HepG2 (cell line): ENCODE data around the gene KIAA2012. TPM values are rescaled to one million over a fixed set of nuclear protein-coding genes. Genes with fewer than 3 reads are reported as not detected.

Experiments used
- ATAC-seq: fragments of 200-7000 bp; cut with Tn5 transposase; 3 replicates; pipeline ENCODE4 v1.9.1; 2020; ENCODE audit warnings: mild to moderate bottlenecking, moderate library complexity
- BruUV-seq: library from RNA; stranded (reverse); fragments of 400-500 nt; replicated peaks from 2 replicates; lab custom pipeline; 2021; lab: Mats Ljungman, UMichigan
- CTCF ChIA-PET: fragments of 300-600 bp; formaldehyde crosslinking; extraction: SDS; loops from one replicate; lab custom pipeline; 2021; ENCODE audit warnings: low total read pairs, inconsistent platforms, low intra/inter-chr PET ratio; lab: Yijun Ruan, JAX
- POLR2A ChIA-PET: fragments of 350-600 bp; sonication (Branson Sonifier 250); formaldehyde crosslinking; loops from one replicate; lab custom pipeline; 2020; ENCODE audit warnings: antibody characterized with exemption, inconsistent platforms; lab: Yijun Ruan, JAX
- DNase-seq: peaks from one replicate; pipeline ENCODE4 v3.0.0-alpha.2; 2015; ENCODE audit warnings: low spot score
- FAIRE-seq: peaks from 3 replicates; lab custom pipeline; 2011; peaks lifted over from hg19 to GRCh38; lab: Jason Lieb, UNC
- H2AFZ ChIP-seq: one replicate; pipeline ENCODE4 v1.6.1; 2011; ENCODE audit warnings: low read length, inconsistent platforms
- H3K27ac ChIP-seq: fragments of 300-600 bp; 3 replicates; pipeline ENCODE4 v1.8.0; 2011; ENCODE audit warnings: mixed run types, mild to moderate bottlenecking, mixed read lengths, low read length, inconsistent platforms; ENCODE audit not compliant: insufficient read depth; ENCODE audit errors: extremely low read length
- H3K27me3 ChIP-seq, 2 experiments: fragments of 200-600 bp in 1 of 2; 2 replicates in 1 of 2; 3 replicates in 1 of 2; pipeline versions ENCODE4 v1.6.0 to v1.8.0; 2011; ENCODE audit warnings: low read length in 2 of 2, mild to moderate bottlenecking in 2 of 2, moderate library complexity in 2 of 2, inconsistent platforms in 1 of 2; ENCODE audit not compliant: insufficient read depth in 2 of 2, control insufficient read depth in 1 of 2
- H3K36me3 ChIP-seq, 2 experiments: fragments of 200-600 bp in 1 of 2; replicated peaks in 1 of 2; 2 replicates in 1 of 2; 3 replicates in 1 of 2; pipeline versions ENCODE4 v1.5.1 to v1.8.0; 2011; ENCODE audit warnings: low read length in 2 of 2, inconsistent platforms in 1 of 2; ENCODE audit not compliant: insufficient read depth in 2 of 2, control insufficient read depth in 1 of 2
- H3K4me1 ChIP-seq: 2 replicates; pipeline ENCODE4 v1.5.1; 2012; ENCODE audit warnings: low read length, inconsistent platforms; ENCODE audit not compliant: insufficient read depth
- H3K4me2 ChIP-seq: 2 replicates; pipeline ENCODE4 v1.6.0; 2011; ENCODE audit warnings: low read depth, low read length, inconsistent platforms
- H3K4me3 ChIP-seq, 3 experiments: fragments of 200-600 bp in 1 of 3; sonication (generic), shearing (Covaris generic) in 1 of 3; replicated peaks in 1 of 3; 2 replicates each; pipeline ENCODE4 v1.5.1; 2011 to 2016; ENCODE audit warnings: low read length in 3 of 3, inconsistent platforms in 2 of 3, low read depth in 2 of 3, mild to moderate bottlenecking in 2 of 3, control low read depth in 1 of 3, mixed read lengths in 1 of 3; ENCODE audit not compliant: insufficient read depth in 1 of 3
- H3K79me2 ChIP-seq: one replicate; pipeline ENCODE4 v1.6.1; 2011; ENCODE audit warnings: low read length, inconsistent platforms; ENCODE audit not compliant: insufficient read depth
- H3K9ac ChIP-seq: 2 replicates; pipeline ENCODE4 v1.6.0; 2011; ENCODE audit warnings: mild to moderate bottlenecking, low read depth, low read length, inconsistent platforms; ENCODE audit not compliant: insufficient read depth
- H3K9me3 ChIP-seq: 2 replicates; pipeline ENCODE4 v1.5.1; 2012; ENCODE audit warnings: mild to moderate bottlenecking, low read length
- H4K20me1 ChIP-seq: 2 replicates; pipeline ENCODE4 v1.6.0; 2011; ENCODE audit warnings: inconsistent platforms, mild to moderate bottlenecking, low read length, moderate library complexity; ENCODE audit not compliant: insufficient read depth
- HBP1 ChIP-seq: IDR thresholded peaks from 2 replicates; pipeline ENCODE4 v1.6.1; 2016; ENCODE audit warnings: low read depth, control low read depth
- KAT7 ChIP-seq: IDR thresholded peaks from 2 replicates; pipeline ENCODE4 v1.6.1; 2018; ENCODE audit warnings: borderline replicate concordance, missing compliant biosample characterization
- KLF11 ChIP-seq: IDR thresholded peaks from 2 replicates; pipeline ENCODE4 v1.6.1; 2016; ENCODE audit warnings: missing compliant biosample characterization
- MIER3 ChIP-seq: IDR thresholded peaks from 2 replicates; pipeline ENCODE4 v1.6.1; 2016; ENCODE audit warnings: missing compliant biosample characterization, borderline replicate concordance
- NCOA1 ChIP-seq: sonication (generic); formaldehyde crosslinking; IDR thresholded peaks from 2 replicates; pipeline ENCODE4 v1.9.0; 2021; ENCODE audit warnings: missing genetic modification reagents
- NR1H2 ChIP-seq: sonication (generic); formaldehyde crosslinking; IDR thresholded peaks from 2 replicates; pipeline ENCODE4 v1.8.1; 2022; ENCODE audit warnings: low read depth, missing genetic modification reagents, borderline replicate concordance
- PAX8 ChIP-seq: sonication (generic); formaldehyde crosslinking; IDR thresholded peaks from 2 replicates; pipeline ENCODE4 v1.8.0; 2022; ENCODE audit warnings: mild to moderate bottlenecking, missing genetic modification reagents, borderline replicate concordance
- TEAD2 ChIP-seq: sonication (generic); formaldehyde crosslinking; IDR thresholded peaks from 2 replicates; pipeline ENCODE4 v1.9.0; 2021; ENCODE audit warnings: missing genetic modification reagents
- ZNF543 ChIP-seq: sonication (generic); formaldehyde crosslinking; IDR thresholded peaks from 2 replicates; pipeline ENCODE4 v1.4.0; 2020; ENCODE audit warnings: mild to moderate bottlenecking, missing genetic modification reagents
- WGBS: methylation state at CpG from one replicate; pipeline ENCODE4 v1.1.6; 2017; ENCODE audit warnings: low lambda C conversion rate; 5-methylcytosine and 5-hydroxymethylcytosine counted together
- in situ Hi-C: cut with HindIII; loops from 2 replicates; pipeline ENCODE4 v1.10.0; 2017; ENCODE audit warnings: low pct_unique_long_range_greater_than_20kb; ENCODE audit not compliant: extremely low pct_ligation_motif_present
- intact Hi-C: fragments of 100-400 bp; cut with micrococcal nuclease; formaldehyde crosslinking; loops from one replicate; pipeline ENCODE4 v1.10.0; 2022; ENCODE audit not compliant: unreplicated experiment
- polyA plus RNA-seq, 8 experiments: library from polyadenylated mRNA; depleted of rRNA in 3 of 8; stranded (reverse) in 7 of 8; unstranded in 1 of 8; fragments of >200 nt; fragmentation: Illumina TruSeq in 4 of 8; extraction: Trizol in 4 of 8; gene quantifications; 2 replicates each; pipeline versions ENCODE4 v1.2.1 to v1.2.3, GENCODE V29; 2011 to 2016; ENCODE audit warnings: low read depth in 4 of 8, missing spikeins in 1 of 8, mixed read lengths in 1 of 8; ENCODE audit not compliant: insufficient read depth in 1 of 8
- total RNA-seq, 5 experiments: library from RNA; depleted of rRNA; stranded (reverse); fragments of >200 nt; fragmentation: Illumina TruSeq; extraction: Trizol; gene quantifications; 2 replicates each; pipeline ENCODE4 v1.2.3, GENCODE V29; 2016; ENCODE audit warnings: low read depth in 1 of 5

The KIAA2012 gene
- total and polyA plus RNA-seq, 2 of the 13 experiments (the other 11 are each of a cell fraction or from before 2014, with no cell fraction given) = not detected

DNA sequence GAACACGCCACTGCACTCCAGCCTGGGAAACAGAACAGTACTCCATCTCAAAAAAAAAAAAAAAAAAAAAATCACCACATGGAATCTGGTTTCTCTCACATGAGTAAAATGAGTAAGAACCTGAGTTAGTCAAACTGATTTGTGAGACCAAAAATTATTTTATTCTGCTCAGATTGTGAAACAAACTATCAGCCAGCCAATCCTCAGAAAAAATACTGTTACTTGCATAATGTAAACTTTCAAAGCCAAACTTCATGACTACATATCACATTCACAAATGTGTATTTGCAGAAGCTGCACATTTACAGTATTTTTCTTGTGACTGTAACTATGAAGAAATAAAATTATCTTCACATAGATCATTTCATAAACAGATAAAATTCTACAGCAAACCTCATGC, 142.1 kb downstream of the KIAA2012 start:
- peaks cover 31% of the 10 kb centered on the region for H3K79me2 ChIP-seq
- no peak overlapping the region for H3K4me2 ChIP-seq
- no peak for FAIRE-seq
- 96% methylated on average over 1 of the region's 1 CpG for WGBS
- BruUV-seq = no TSS peak
- TF ChIP-seq MIER3 = no peak
- TF ChIP-seq, all 625 proteins: peak for 0
- peaks cover 6 to 53% of the 10 kb centered on the region in 2 experiments for H3K36me3 ChIP-seq
- POLR2A ChIA-PET = interaction anchor here (0.7 kb wide), 1 partner anchor 18 kb away, joined by 3 read pairs; no protein-coding TSS in a partner anchor
- H3K27ac ChIP-seq = no peak overlapping the region
- in situ Hi-C loops (no loop called here), intact Hi-C loops (no loop called here)
- CTCF ChIA-PET = no interaction called here
- ATAC-seq = no peak
- no peak for DNase-seq
- no peak overlapping the region for H3K4me3 ChIP-seq
- H3K9ac ChIP-seq = no peak overlapping the region
- no peaks in the 10 kb centered on the region for H3K4me1 ChIP-seq
- H3K9me3 ChIP-seq = no peaks in the 10 kb centered on the region
- peaks cover 4% of the 10 kb centered on the region for H4K20me1 ChIP-seq
- no peaks in the 10 kb centered on the region for H3K27me3 ChIP-seq
- no peak overlapping the region for H2AFZ ChIP-seq

DNA sequence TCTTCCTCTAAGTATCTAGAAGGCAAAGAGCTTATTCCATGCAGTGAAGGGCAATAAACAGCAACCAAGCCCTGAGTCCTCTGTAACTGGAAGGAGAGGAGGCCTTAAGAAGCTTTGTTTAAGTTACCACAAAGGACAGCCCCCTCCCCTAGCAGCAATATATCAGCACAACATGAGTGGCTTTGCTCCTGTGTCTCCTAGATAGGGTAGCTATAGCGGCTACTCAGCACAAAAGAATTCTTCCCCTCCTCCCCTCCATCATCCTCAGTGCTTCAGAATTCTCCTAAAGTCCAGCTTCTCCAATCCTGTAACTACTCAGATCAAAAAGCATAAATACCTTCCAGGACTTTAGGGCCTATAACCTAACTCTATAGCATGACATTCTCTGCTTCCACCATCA, 148.8 kb downstream of the KIAA2012 start:
- no peak for ATAC-seq
- no peak for FAIRE-seq

More for the DNA sequence above, 148.8 kb downstream of the KIAA2012 start:
- Histone ChIP-seq H3K36me3 (peaks cover 7 to 41% of the 10 kb centered on the region in 2 experiments), H3K4me3 (no peak overlapping the region), H3K4me1 (no peaks in the 10 kb centered on the region), H3K79me2 (peaks cover 82% of the 10 kb centered on the region)
- intact Hi-C loops = no loop called here
- WGBS = 93% methylated on average over 1 of the region's 1 CpG
- TF ChIP-seq KAT7 (no peak), NR1H2 (CRISPR knock-in tag) (no peak), TEAD2 (no peak), ZNF543 (CRISPR knock-in tag) (no peak), PAX8 (no peak), HBP1 (no peak), KLF11 (CRISPR knock-in tag) (no peak), NCOA1 (no peak)
- TF ChIP-seq, all 625 proteins: peak for 0
- TSS peak; percentile 17 for BruUV-seq
- DNase-seq = no peak
- H3K9ac ChIP-seq = no peak overlapping the region
- no peaks in the 10 kb centered on the region for H3K27me3 ChIP-seq
- ChIA-PET CTCF (no interaction called here), POLR2A (no interaction called here)
- H3K27ac ChIP-seq = no peak overlapping the region
- no peak overlapping the region for H3K4me2 ChIP-seq
- no peak overlapping the region for H2AFZ ChIP-seq
- no peaks in the 10 kb centered on the region for H3K9me3 ChIP-seq
- in situ Hi-C loops = no loop called here
- peaks cover 33% of the 10 kb centered on the region for H4K20me1 ChIP-seq
